ENCODE results near the gene NFATC1.

NFATC1 gene

GRCh38 chr18:79558196-79558932, 162.6 kb downstream of the NFATC1 start:
- DNase-seq (ENCODE audit: low read depth): no peak

- DNase-seq (ENCODE audit: low read depth): no peak
These were observed 163.2 kb downstream of the NFATC1 start for GRCh38 chr18:79558933-79559416.

GRCh38 chr18:79559436-79559835, 163.7 kb downstream of the NFATC1 start:
- DNase-seq (ENCODE audit: low read depth): no peak

- DNase-seq (ENCODE audit: low read depth): no peak
These were observed 164.5 kb downstream of the NFATC1 start for GRCh38 chr18:79560042-79560860.

- DNase-seq (ENCODE audit: low read depth): no peak
These were observed 165.1 kb downstream of the NFATC1 start for GRCh38 chr18:79560861-79561210.

- DNase-seq (ENCODE audit: low read depth): no peak
These were observed 168.2 kb downstream of the NFATC1 start for GRCh38 chr18:79563949-79564348.

- no peak for DNase-seq (ENCODE audit: low read depth)
These were observed 168.7 kb downstream of the NFATC1 start for GRCh38 chr18:79564441-79564840.

GRCh38 chr18:79566771-79567431, 171.2 kb downstream of the NFATC1 start:
- DNase-seq (ENCODE audit: low read depth): no peak

GRCh38 chr18:79567481-79568147, 171.9 kb downstream of the NFATC1 start:
- DNase-seq (ENCODE audit: low read depth): peak; percentile 24

- DNase-seq (ENCODE audit: low read depth): no peak
These were observed 172.9 kb downstream of the NFATC1 start for GRCh38 chr18:79568543-79569205.

- DNase-seq (ENCODE audit: low read depth): no peak
These were observed 174.0 kb downstream of the NFATC1 start for GRCh38 chr18:79569720-79570119.

GRCh38 chr18:79570266-79571201, 174.8 kb downstream of the NFATC1 start:
- DNase-seq (ENCODE audit: low read depth): no peak

- no peak for DNase-seq (ENCODE audit: low read depth)
These were observed 175.7 kb downstream of the NFATC1 start for GRCh38 chr18:79571211-79572092.

GRCh38 chr18:79572093-79572780, 176.5 kb downstream of the NFATC1 start:
- no peak for DNase-seq (ENCODE audit: low read depth)

GRCh38 chr18:79572848-79573451, 177.2 kb downstream of the NFATC1 start:
- DNase-seq (ENCODE audit: low read depth): no peak

- DNase-seq (ENCODE audit: low read depth): no peak
These were observed 178.3 kb downstream of the NFATC1 start for GRCh38 chr18:79573921-79574491.

GRCh38 chr18:79574938-79575525, 179.3 kb downstream of the NFATC1 start:
- DNase-seq (ENCODE audit: low read depth): no peak

Measured in HS-5 (cell line).